Tibial nerve (tissue), 4 donors: ENCODE results near the gene MACROH2A2.
"Not testable (repeated sequence)": the region's sequence is repeated elsewhere in the genome, so short reads cannot be mapped to it uniquely, and the experiment has no call there.

Source experiments
- EP300 ChIP-seq, 2 donors: sonication (generic); formaldehyde crosslinking; IDR thresholded peaks; one replicate each; pipeline ENCODE4 v1.6.1; 2017; ENCODE audit warnings: antibody characterized with exemption in 2 of 2, mild to moderate bottlenecking in 1 of 2
- POLR2A ChIP-seq, 2 donors: fragments of 450-650 bp; IDR thresholded peaks; one replicate each; pipeline ENCODE4 v1.6.1; 2017; ENCODE audit warnings: antibody characterized with exemption in 2 of 2, mild to moderate bottlenecking in 2 of 2, moderate library complexity in 2 of 2
- TF ChIP-seq, protein P1 (sequence below), 5 experiments: fragments of 200-600 bp in 3 of 5; fragments of 450-650 bp in 2 of 5; sonication (generic) in 3 of 5; IDR thresholded peaks; one replicate each; pipeline ENCODE4 v1.5.1; 2016 to 2019; ENCODE audit warnings: antibody characterized with exemption in 5 of 5, mild to moderate bottlenecking in 3 of 5, moderate library complexity in 2 of 5

DNA sequence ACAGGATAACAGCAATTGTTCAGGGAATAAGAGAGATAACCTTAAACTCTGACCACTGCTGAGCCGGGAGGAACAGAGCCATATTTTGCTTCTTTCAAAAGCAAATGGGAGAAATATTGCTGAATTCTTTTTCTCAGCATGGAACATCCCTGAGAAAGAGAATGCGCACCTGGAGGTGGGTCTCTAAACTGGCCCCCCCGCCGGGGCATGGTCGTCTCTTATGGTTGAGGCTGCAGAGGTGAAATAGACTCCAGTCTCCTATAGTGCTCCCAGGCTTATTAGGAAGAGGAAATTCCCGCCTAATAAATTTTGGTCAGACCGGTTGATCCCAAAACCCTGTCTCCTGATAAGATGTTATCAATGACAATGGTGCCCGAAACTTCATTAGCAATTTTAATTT is 10.9 kb upstream of the MACROH2A2 start:
- TF ChIP-seq POLR2A, EP300 (IDR thresholded peaks at IDR 0.05): not testable (repeated sequence)
- TF ChIP-seq, protein P1, sequence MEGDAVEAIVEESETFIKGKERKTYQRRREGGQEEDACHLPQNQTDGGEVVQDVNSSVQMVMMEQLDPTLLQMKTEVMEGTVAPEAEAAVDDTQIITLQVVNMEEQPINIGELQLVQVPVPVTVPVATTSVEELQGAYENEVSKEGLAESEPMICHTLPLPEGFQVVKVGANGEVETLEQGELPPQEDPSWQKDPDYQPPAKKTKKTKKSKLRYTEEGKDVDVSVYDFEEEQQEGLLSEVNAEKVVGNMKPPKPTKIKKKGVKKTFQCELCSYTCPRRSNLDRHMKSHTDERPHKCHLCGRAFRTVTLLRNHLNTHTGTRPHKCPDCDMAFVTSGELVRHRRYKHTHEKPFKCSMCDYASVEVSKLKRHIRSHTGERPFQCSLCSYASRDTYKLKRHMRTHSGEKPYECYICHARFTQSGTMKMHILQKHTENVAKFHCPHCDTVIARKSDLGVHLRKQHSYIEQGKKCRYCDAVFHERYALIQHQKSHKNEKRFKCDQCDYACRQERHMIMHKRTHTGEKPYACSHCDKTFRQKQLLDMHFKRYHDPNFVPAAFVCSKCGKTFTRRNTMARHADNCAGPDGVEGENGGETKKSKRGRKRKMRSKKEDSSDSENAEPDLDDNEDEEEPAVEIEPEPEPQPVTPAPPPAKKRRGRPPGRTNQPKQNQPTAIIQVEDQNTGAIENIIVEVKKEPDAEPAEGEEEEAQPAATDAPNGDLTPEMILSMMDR (IDR thresholded peaks at IDR 0.05) = not testable (repeated sequence)
